Activated CD4-positive, alpha-beta T cell treated with anti-CD3 and anti-CD28 coated beads, Interleukin-2, amount 10 ng/mL, durations not matched to agents 7 days and 5 days (primary cell): Measurements from ENCODE around the gene HMGCLL1. TPM values are rescaled to one million over a fixed set of nuclear protein-coding genes. Genes with fewer than 3 reads are reported as not detected.

Source experiments
- CTCF ChIA-PET: fragments of 350-600 bp; sonication (Branson Sonifier 250); formaldehyde crosslinking; loops from one replicate; lab custom pipeline; 2021; ENCODE audit warnings: antibody characterized with exemption; lab: Charles Lee
- POLR2A ChIA-PET: fragments of 350-600 bp; sonication (Branson Sonifier 250); formaldehyde crosslinking; loops from one replicate; lab custom pipeline; 2021; ENCODE audit warnings: antibody characterized with exemption; lab: Charles Lee
- DNase-seq: peaks from one replicate; pipeline ENCODE4 v3.0.0-alpha.2; 2020
- H3K27ac Mint-ChIP-seq: one replicate; pipeline ENCODE4 v1.8.0; 2021; ENCODE audit warnings: mild to moderate bottlenecking, moderate library complexity, mixed read lengths
- H3K27me3 Mint-ChIP-seq: one replicate; pipeline ENCODE4 v1.8.0; 2021; ENCODE audit warnings: mixed read lengths
- H3K36me3 Mint-ChIP-seq: one replicate; pipeline ENCODE4 v1.8.0; 2021; ENCODE audit warnings: low read depth, mixed read lengths
- H3K4me1 Mint-ChIP-seq: one replicate; pipeline ENCODE4 v1.8.0; 2021; ENCODE audit warnings: mixed read lengths
- H3K4me3 Mint-ChIP-seq: one replicate; pipeline ENCODE4 v1.8.0; 2021; ENCODE audit warnings: mild to moderate bottlenecking, moderate library complexity, mixed read lengths
- H3K9me3 Mint-ChIP-seq: one replicate; pipeline ENCODE4 v1.8.0; 2021; ENCODE audit warnings: mixed read lengths
- total RNA-seq, 2 experiments: library from RNA; stranded (reverse); gene quantifications; one replicate each; pipeline ENCODE4 v1.2.3, GENCODE V29; 2021

The HMGCLL1 gene
- total RNA-seq: not detected

GRCh38 chr6:55578537-55579363 lies at the start of gene HMGCLL1:
Gene HMGCLL1, minus strand, starts transcription at chr6:55579192. Its CDS starts 137 bp downstream, at chr6:55579055.
- H3K36me3 Mint-ChIP-seq: no peaks in the 10 kb centered on the region
- H3K4me3 Mint-ChIP-seq: no peak within 1 kb of the TSS
- H3K9me3 Mint-ChIP-seq: peaks cover 2% of the 10 kb centered on the region
- no peak for DNase-seq
- ChIA-PET POLR2A (no interaction called here), CTCF (no interaction called here)
- no peaks in the 10 kb centered on the region for H3K4me1 Mint-ChIP-seq
- H3K27ac Mint-ChIP-seq: no peak within 1 kb of the TSS
- peaks cover 6% of the 10 kb centered on the region for H3K27me3 Mint-ChIP-seq

DNA sequence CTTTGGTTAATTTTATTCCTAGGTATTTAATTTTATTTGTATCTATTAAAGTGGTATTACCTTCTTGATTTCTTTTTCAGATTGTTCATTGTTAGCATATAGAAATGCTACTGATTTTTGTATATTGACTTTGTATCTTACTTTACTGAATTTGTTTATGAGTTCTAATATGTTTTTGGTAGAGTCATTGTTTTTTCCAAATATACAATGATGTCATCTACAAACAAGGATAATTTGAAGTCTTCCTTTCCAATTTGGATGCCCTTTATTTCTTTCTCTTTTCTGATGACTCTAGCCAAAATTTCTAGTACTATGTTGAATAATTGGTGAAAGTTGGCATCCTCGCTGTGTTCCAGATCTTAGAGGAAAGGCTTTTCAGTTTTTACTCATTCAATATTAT lies 43.0 kb upstream of the HMGCLL1 start:
- Mint-ChIP-seq H3K27ac (no peak overlapping the region), H3K36me3 (no peaks in the 10 kb centered on the region), H3K9me3 (no peaks in the 10 kb centered on the region), H3K4me3 (no peak overlapping the region), H3K27me3 (no peaks in the 10 kb centered on the region), H3K4me1 (no peaks in the 10 kb centered on the region)
- ChIA-PET CTCF (no interaction called here), POLR2A (no interaction called here)
- no peak for DNase-seq

DNA sequence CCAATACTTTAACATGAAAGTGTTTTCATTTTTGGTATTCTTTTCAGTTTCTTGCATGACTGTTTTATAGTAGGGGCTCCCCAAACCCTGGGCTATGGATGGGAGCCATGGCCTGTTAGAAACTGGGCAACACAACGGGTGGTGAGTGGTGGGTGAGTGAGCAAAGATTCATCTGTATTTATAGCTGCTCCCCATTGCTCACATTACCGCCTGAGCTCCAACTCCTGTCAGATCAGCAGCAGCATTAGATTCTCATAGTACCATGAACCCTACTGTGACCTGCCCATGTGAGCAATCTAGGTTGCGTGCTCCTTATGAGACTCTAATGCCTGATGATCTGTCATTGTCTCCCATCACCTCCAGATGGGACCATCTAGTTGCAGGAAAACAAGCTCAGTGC lies 42.3 kb upstream of the HMGCLL1 start:
- no peaks in the 10 kb centered on the region for H3K4me1 Mint-ChIP-seq
- no peaks in the 10 kb centered on the region for H3K9me3 Mint-ChIP-seq
- H3K27me3 Mint-ChIP-seq: no peaks in the 10 kb centered on the region
- CTCF ChIA-PET: no interaction called here
- H3K36me3 Mint-ChIP-seq: no peaks in the 10 kb centered on the region
- POLR2A ChIA-PET: no interaction called here
- H3K27ac Mint-ChIP-seq: no peak overlapping the region
- DNase-seq: no peak
- no peak overlapping the region for H3K4me3 Mint-ChIP-seq

DNA sequence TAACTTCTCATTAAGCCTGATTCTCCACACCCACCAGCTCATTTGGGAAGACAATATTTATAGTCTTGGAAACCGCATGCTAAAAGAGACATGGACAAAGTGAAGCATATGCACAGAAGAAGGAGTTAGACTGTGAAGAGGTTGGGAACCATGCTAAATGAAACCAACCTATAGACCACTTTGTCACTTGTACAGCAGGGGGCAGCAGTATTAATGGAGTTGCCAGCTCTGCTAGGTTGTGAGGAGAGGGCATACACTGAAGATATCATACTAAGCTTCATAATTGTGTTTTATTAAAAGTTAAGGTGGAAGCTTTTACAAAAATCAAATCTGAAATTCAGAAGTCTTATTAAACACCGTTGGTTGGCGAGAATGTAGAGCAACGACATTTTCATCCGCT lies 38.3 kb upstream of the HMGCLL1 start:
- H3K36me3 Mint-ChIP-seq: no peaks in the 10 kb centered on the region
- no peaks in the 10 kb centered on the region for H3K27me3 Mint-ChIP-seq
- H3K4me3 Mint-ChIP-seq: no peak overlapping the region
- peaks cover 3% of the 10 kb centered on the region for H3K9me3 Mint-ChIP-seq
- ChIA-PET POLR2A (no interaction called here), CTCF (no interaction called here)
- H3K27ac Mint-ChIP-seq: no peak overlapping the region
- no peak for DNase-seq
- H3K4me1 Mint-ChIP-seq: no peaks in the 10 kb centered on the region

- H3K9me3 Mint-ChIP-seq: peaks cover 5% of the 10 kb centered on the region
- H3K4me1 Mint-ChIP-seq: no peaks in the 10 kb centered on the region
- H3K4me3 Mint-ChIP-seq: no peak overlapping the region
- no peaks in the 10 kb centered on the region for H3K36me3 Mint-ChIP-seq
- H3K27me3 Mint-ChIP-seq: no peaks in the 10 kb centered on the region
- H3K27ac Mint-ChIP-seq: no peak overlapping the region
- DNase-seq: no peak
- ChIA-PET CTCF (no interaction called here), POLR2A (no interaction called here)
Measured at GRCh38 chr6:55604021-55604420, 25.0 kb upstream of the HMGCLL1 start.

DNA sequence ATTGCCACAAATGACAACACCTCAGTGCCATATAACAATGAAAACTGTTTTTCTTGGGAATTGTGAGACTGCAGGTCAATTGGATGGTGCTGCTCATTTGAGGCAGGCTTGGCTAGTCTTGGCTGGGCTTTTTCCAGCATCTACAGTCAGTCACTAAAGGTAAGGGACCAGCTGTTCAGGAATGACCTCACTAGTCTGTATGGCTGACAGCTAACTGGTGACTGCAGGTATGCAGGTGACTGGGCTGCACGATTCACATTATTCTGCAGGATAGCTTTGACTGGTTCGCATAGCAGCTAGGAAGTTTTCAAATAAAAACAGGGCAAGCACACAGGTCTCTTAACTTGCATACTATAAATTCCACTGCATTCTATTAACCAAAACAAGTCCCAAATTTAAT lies 22.1 kb upstream of the HMGCLL1 start:
- Mint-ChIP-seq H3K9me3 (no peaks in the 10 kb centered on the region), H3K27me3 (no peaks in the 10 kb centered on the region), H3K4me3 (no peak overlapping the region), H3K27ac (no peak overlapping the region), H3K4me1 (no peaks in the 10 kb centered on the region), H3K36me3 (no peaks in the 10 kb centered on the region)
- ChIA-PET CTCF (no interaction called here), POLR2A (no interaction called here)
- DNase-seq: no peak

GRCh38 chr6:55594442-55594841 lies 15.4 kb upstream of the HMGCLL1 start:
- Mint-ChIP-seq H3K4me1 (no peaks in the 10 kb centered on the region), H3K36me3 (no peaks in the 10 kb centered on the region), H3K9me3 (no peaks in the 10 kb centered on the region), H3K27me3 (no peaks in the 10 kb centered on the region), H3K27ac (no peak overlapping the region), H3K4me3 (no peak overlapping the region)
- no peak for DNase-seq
- POLR2A ChIA-PET: no interaction called here
- CTCF ChIA-PET: no interaction called here

GRCh38 chr6:55584654-55585354 lies 5.8 kb upstream of the HMGCLL1 start:
- no peak overlapping the region for H3K4me3 Mint-ChIP-seq

DNA sequence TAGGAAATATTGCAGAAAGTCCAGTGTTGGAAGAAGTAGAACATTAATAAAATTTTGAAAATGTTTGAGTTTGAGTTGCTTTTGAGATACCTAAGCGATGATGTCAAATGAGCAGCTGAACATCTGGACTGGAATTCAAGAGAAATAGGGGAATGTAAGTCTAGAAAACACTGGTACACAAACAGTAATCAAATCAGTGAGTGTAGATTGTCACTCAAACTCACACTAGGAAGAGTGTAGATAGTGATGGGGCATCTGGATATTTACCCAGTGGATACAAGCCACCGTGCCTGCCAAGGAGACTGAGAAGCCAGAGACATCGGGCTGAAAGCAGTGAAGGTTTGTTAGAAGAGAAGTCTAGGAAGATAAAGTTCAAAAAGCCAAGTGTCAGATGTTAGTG lies 2.2 kb downstream of the HMGCLL1 start:
- H3K4me3 Mint-ChIP-seq: no peak overlapping the region
- peaks cover 6% of the 10 kb centered on the region for H3K27me3 Mint-ChIP-seq
- H3K27ac Mint-ChIP-seq: no peak overlapping the region

More at GRCh38 chr6:55584654-55585354, 5.8 kb upstream of the HMGCLL1 start:
- Mint-ChIP-seq H3K27ac (no peak overlapping the region), H3K9me3 (peaks cover 7% of the 10 kb centered on the region), H3K27me3 (no peaks in the 10 kb centered on the region), H3K36me3 (no peaks in the 10 kb centered on the region), H3K4me1 (no peaks in the 10 kb centered on the region)
- CTCF ChIA-PET: no interaction called here
- POLR2A ChIA-PET: no interaction called here
- no peak for DNase-seq

DNA sequence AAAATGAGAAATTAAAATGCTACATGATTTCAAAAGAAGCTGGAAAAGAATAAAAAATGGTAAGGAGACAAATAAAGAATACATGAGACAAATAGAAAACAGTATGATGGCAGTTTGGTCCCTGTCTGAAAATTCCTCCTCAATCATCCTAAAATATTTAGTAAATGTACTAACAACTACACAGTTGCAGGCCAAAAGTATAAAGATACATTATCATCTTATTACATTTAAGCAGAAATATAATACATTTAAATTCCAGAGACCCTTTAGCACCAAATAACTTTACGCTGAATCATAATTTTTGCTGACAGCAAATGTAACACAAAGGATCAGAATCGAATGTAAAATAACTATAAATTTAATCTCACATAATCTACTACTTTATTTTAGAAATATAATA lies 4.4 kb downstream of the HMGCLL1 start:
- no peaks in the 10 kb centered on the region for H3K36me3 Mint-ChIP-seq
- DNase-seq: no peak
- CTCF ChIA-PET: no interaction called here
- peaks cover 3% of the 10 kb centered on the region for H3K9me3 Mint-ChIP-seq
- no peaks in the 10 kb centered on the region for H3K4me1 Mint-ChIP-seq
- POLR2A ChIA-PET: no interaction called here
- no peak overlapping the region for H3K4me3 Mint-ChIP-seq
- H3K27me3 Mint-ChIP-seq: peaks cover 6% of the 10 kb centered on the region
- no peak overlapping the region for H3K27ac Mint-ChIP-seq

More for the DNA sequence above, 2.2 kb downstream of the HMGCLL1 start:
- ChIA-PET CTCF (no interaction called here), POLR2A (no interaction called here)
- no peak for DNase-seq
- Mint-ChIP-seq H3K4me1 (no peaks in the 10 kb centered on the region), H3K9me3 (peaks cover 3% of the 10 kb centered on the region), H3K36me3 (no peaks in the 10 kb centered on the region)

DNA sequence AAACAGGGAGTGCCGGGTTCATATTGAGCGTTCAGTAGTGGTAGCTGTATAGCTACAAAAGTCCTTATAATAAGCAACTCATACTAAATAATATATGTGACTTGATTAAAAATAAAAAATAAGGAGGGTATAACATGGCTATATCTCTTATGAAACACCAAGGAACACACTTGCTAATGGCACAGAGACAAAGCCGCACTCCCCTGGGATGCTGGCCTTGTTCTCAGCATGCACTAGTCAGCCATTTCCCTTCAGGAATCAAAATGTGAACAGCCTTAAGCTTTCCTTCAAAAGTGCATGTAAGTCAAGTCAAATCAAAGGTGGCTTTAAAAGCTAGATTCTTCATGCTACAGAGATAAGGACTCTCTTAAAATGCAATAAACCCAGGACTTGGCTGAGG lies 9.4 kb downstream of the HMGCLL1 start:
- Mint-ChIP-seq H3K27me3 (no peaks in the 10 kb centered on the region), H3K27ac (no peak overlapping the region), H3K36me3 (no peaks in the 10 kb centered on the region), H3K9me3 (peaks cover 3% of the 10 kb centered on the region), H3K4me1 (no peaks in the 10 kb centered on the region), H3K4me3 (no peak overlapping the region)
- DNase-seq: no peak
- ChIA-PET POLR2A (no interaction called here), CTCF (no interaction called here)

GRCh38 chr6:55568808-55569439 lies 10.1 kb downstream of the HMGCLL1 start:
- Mint-ChIP-seq H3K4me3 (no peak overlapping the region), H3K9me3 (peaks cover 3% of the 10 kb centered on the region), H3K4me1 (no peaks in the 10 kb centered on the region), H3K27ac (no peak overlapping the region), H3K27me3 (no peaks in the 10 kb centered on the region), H3K36me3 (no peaks in the 10 kb centered on the region)
- DNase-seq: no peak
- POLR2A ChIA-PET: no interaction called here
- CTCF ChIA-PET: no interaction called here

DNA sequence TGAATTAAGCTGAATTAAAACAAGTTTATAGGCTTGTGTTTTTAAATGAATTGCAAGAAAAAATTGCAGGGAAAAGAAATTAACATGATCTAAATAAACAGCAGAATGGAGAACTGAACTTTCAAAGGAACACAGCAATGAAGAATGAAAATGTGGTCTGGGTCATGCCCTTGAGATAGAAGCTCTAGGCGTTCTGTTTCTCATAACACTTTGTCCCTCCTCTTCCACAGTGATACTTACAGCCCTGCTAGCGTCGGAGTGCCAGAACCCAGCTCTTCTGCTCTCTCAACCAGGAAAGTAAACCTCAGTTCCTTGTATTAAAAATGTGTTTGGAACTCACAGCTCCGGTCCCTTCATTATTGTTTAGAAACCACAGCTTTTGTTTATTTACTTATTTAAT lies 11.4 kb downstream of the HMGCLL1 start:
- no peaks in the 10 kb centered on the region for H3K36me3 Mint-ChIP-seq
- H3K9me3 Mint-ChIP-seq: no peaks in the 10 kb centered on the region
- no peak overlapping the region for H3K4me3 Mint-ChIP-seq
- no peaks in the 10 kb centered on the region for H3K4me1 Mint-ChIP-seq
- DNase-seq: no peak
- ChIA-PET CTCF (no interaction called here), POLR2A (no interaction called here)
- no peak overlapping the region for H3K27ac Mint-ChIP-seq
- no peaks in the 10 kb centered on the region for H3K27me3 Mint-ChIP-seq
